ENCODE measurements around the gene MINDY4B.

GRCh38 chr3:150911771-150912170 is 6.5 kb upstream of the MINDY4B start:
- TF ChIP-seq CTCF (IDR thresholded peaks at IDR 0.05; ENCODE audit: low read depth, low read length, missing input control) (no peak), TAF1 (conservative IDR thresholded peaks at IDR 0.05) (no peak), REST (IDR thresholded peaks at IDR 0.05) (no peak), GABPA (IDR thresholded peaks at IDR 0.05 in 1 of 2, conservative IDR thresholded peaks at IDR 0.05 in 1 of 2) (no peak), MAX (IDR thresholded peaks at IDR 0.05) (no peak), SP1 (IDR thresholded peaks at IDR 0.05) (no peak), ATF3 (IDR thresholded peaks at IDR 0.05) (no peak)
